ENCODE data around the gene HBS1L. TPM values are rescaled to one million over a fixed set of nuclear protein-coding genes. Genes with fewer than 3 reads are reported as not detected.

Gene HBS1L
- total RNA-seq, 1 donor from 2014 or later, result 41.7 TPM

- Histone ChIP-seq H3K4me1 (peaks cover 1% of the 10 kb centered on the region), H3K27me3 (no peaks in the 10 kb centered on the region), H3K36me3 (peaks cover 0 to 10% of the 10 kb centered on the region in 2 donors), H3K4me3 (no peak overlapping the region), H3K9me3 (no peaks in the 10 kb centered on the region), H3K27ac (no peak overlapping the region)
- intact Hi-C loops (cut with DNase I), result no loop called here
- TF ChIP-seq POLR2AphosphoS5 (IDR thresholded peaks at IDR 0.05; ENCODE audit: insufficient read depth in 1 of 2, low read depth in 1 of 2) (no peak), POLR2A (IDR thresholded peaks at IDR 0.05) (no peak), CTCF (IDR thresholded peaks at IDR 0.05) (no peak)
- no peak for DNase-seq (ENCODE audit: extremely low spot score in 2 of 2)
Observed at GRCh38 chr6:134959603-134960002, 95.0 kb downstream of the HBS1L start.

- Histone ChIP-seq H3K4me1 (no peaks in the 10 kb centered on the region), H3K27me3 (no peaks in the 10 kb centered on the region), H3K4me3 (no peak overlapping the region), H3K36me3 (peaks cover 0 to 10% of the 10 kb centered on the region in 2 donors), H3K9me3 (no peaks in the 10 kb centered on the region), H3K27ac (no peak overlapping the region)
- no peak for TF ChIP-seq CTCF (IDR thresholded peaks at IDR 0.05)
- TF ChIP-seq POLR2A (IDR thresholded peaks at IDR 0.05), result no peak
- no peak for TF ChIP-seq POLR2AphosphoS5 (IDR thresholded peaks at IDR 0.05; ENCODE audit: insufficient read depth in 1 of 2, low read depth in 1 of 2)
- intact Hi-C loops (cut with DNase I), result no loop called here
- DNase-seq (ENCODE audit: extremely low spot score in 2 of 2), result no peak
Observed at GRCh38 chr6:134956676-134957075, 97.9 kb downstream of the HBS1L start.

- no peak for DNase-seq (ENCODE audit: extremely low spot score in 2 of 2)
- TF ChIP-seq POLR2A (IDR thresholded peaks at IDR 0.05), result no peak
- TF ChIP-seq CTCF (IDR thresholded peaks at IDR 0.05), result no peak
- no peak for TF ChIP-seq POLR2AphosphoS5 (IDR thresholded peaks at IDR 0.05; ENCODE audit: insufficient read depth in 1 of 2, low read depth in 1 of 2)
- intact Hi-C loops (cut with DNase I), result no loop called here
- Histone ChIP-seq H3K4me3 (no peak overlapping the region), H3K36me3 (peaks cover 0 to 10% of the 10 kb centered on the region in 2 donors), H3K4me1 (no peaks in the 10 kb centered on the region), H3K9me3 (no peaks in the 10 kb centered on the region), H3K27ac (no peak overlapping the region), H3K27me3 (no peaks in the 10 kb centered on the region)
Observed at GRCh38 chr6:134956032-134956431, 98.6 kb downstream of the HBS1L start.

- Histone ChIP-seq H3K36me3 (peaks cover 0 to 8% of the 10 kb centered on the region in 2 donors), H3K9me3 (no peaks in the 10 kb centered on the region), H3K27me3 (no peaks in the 10 kb centered on the region), H3K4me1 (no peaks in the 10 kb centered on the region), H3K27ac (no peak overlapping the region), H3K4me3 (no peak overlapping the region)
- intact Hi-C loops (cut with DNase I), result no loop called here
- no peak for DNase-seq (ENCODE audit: extremely low spot score in 2 of 2)
- TF ChIP-seq CTCF (IDR thresholded peaks at IDR 0.05) (no peak), POLR2AphosphoS5 (IDR thresholded peaks at IDR 0.05; ENCODE audit: insufficient read depth in 1 of 2, low read depth in 1 of 2) (no peak), POLR2A (IDR thresholded peaks at IDR 0.05) (no peak)
Observed at GRCh38 chr6:134954272-134955000, 100.2 kb downstream of the HBS1L start.

GRCh38 chr6:134951494-134952263 is 102.9 kb downstream of the HBS1L start:
- H3K4me3 ChIP-seq, result no peak overlapping the region
- TF ChIP-seq POLR2AphosphoS5 (IDR thresholded peaks at IDR 0.05; ENCODE audit: insufficient read depth in 1 of 2, low read depth in 1 of 2) (no peak), CTCF (IDR thresholded peaks at IDR 0.05) (no peak), POLR2A (IDR thresholded peaks at IDR 0.05) (no peak)
- intact Hi-C loops (cut with DNase I), result no loop called here
- no peak overlapping the region for H3K27ac ChIP-seq
- H3K9me3 ChIP-seq, result no peaks in the 10 kb centered on the region
- H3K36me3 ChIP-seq, result no peaks in the 10 kb centered on the region
- H3K4me1 ChIP-seq, result no peaks in the 10 kb centered on the region
- no peak for DNase-seq (ENCODE audit: extremely low spot score in 2 of 2)
- H3K27me3 ChIP-seq, result no peaks in the 10 kb centered on the region
